ENCODE data around the gene SLC4A2.

DNA sequence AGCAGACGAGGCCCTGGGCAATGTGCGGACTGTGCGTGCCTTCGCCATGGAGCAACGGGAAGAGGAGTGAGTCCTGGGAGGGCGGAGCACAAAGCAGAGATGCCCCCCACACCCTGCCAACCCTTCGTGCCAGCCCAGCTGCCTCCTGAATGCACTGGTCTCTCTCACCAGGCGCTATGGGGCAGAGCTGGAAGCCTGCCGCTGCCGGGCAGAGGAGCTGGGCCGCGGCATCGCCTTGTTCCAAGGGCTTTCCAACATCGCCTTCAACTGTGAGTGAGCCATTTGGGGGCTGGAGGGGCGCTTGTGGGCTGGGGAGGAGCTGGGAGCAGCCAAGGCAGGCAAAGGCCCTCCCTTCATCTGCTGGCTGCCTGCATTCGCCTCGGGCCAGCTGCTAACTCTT is 23.5 kb upstream of the SLC4A2 start:
- TF ChIP-seq, protein P1, sequence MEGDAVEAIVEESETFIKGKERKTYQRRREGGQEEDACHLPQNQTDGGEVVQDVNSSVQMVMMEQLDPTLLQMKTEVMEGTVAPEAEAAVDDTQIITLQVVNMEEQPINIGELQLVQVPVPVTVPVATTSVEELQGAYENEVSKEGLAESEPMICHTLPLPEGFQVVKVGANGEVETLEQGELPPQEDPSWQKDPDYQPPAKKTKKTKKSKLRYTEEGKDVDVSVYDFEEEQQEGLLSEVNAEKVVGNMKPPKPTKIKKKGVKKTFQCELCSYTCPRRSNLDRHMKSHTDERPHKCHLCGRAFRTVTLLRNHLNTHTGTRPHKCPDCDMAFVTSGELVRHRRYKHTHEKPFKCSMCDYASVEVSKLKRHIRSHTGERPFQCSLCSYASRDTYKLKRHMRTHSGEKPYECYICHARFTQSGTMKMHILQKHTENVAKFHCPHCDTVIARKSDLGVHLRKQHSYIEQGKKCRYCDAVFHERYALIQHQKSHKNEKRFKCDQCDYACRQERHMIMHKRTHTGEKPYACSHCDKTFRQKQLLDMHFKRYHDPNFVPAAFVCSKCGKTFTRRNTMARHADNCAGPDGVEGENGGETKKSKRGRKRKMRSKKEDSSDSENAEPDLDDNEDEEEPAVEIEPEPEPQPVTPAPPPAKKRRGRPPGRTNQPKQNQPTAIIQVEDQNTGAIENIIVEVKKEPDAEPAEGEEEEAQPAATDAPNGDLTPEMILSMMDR (conservative IDR thresholded peaks at IDR 0.05; ENCODE audit: low read length) = no peak
- no peak for TF ChIP-seq EZH2phosphoT487 (IDR thresholded peaks at IDR 0.05; ENCODE audit: borderline replicate concordance)

All from Loucy (cell line).